ENCODE results near the gene KIF6.

KIF6 gene

GRCh38 chr6:39439342-39440038, 285.7 kb downstream of the KIF6 start:
- DNase-seq, result no peak

- DNase-seq, result no peak
Measured at GRCh38 chr6:39433630-39434029, 291.6 kb downstream of the KIF6 start.

GRCh38 chr6:39432330-39433025, 292.7 kb downstream of the KIF6 start:
- no peak for DNase-seq

- DNase-seq, result no peak
Measured at GRCh38 chr6:39430871-39431523, 294.2 kb downstream of the KIF6 start.

GRCh38 chr6:39430446-39430845, 294.8 kb downstream of the KIF6 start:
- DNase-seq, result no peak

- DNase-seq, result no peak
Measured at GRCh38 chr6:39428816-39429215, 296.4 kb downstream of the KIF6 start.

- DNase-seq, result no peak
Measured at GRCh38 chr6:39428152-39428551, 297.1 kb downstream of the KIF6 start.

GRCh38 chr6:39426073-39426456, 299.1 kb downstream of the KIF6 start:
- no peak for DNase-seq

- DNase-seq, result no peak
Measured at GRCh38 chr6:39425346-39426072, 299.7 kb downstream of the KIF6 start.

GRCh38 chr6:39424831-39425230, 300.4 kb downstream of the KIF6 start:
- DNase-seq, result no peak

- DNase-seq, result no peak
Measured at GRCh38 chr6:39422238-39422637, 303.0 kb downstream of the KIF6 start.

- DNase-seq, result no peak
Measured at GRCh38 chr6:39421383-39422225, 303.6 kb downstream of the KIF6 start.

GRCh38 chr6:39420300-39421265, 304.6 kb downstream of the KIF6 start:
- no peak for DNase-seq

- no peak for DNase-seq
Measured at GRCh38 chr6:39419607-39420006, 305.6 kb downstream of the KIF6 start.

GRCh38 chr6:39417440-39417839, 307.8 kb downstream of the KIF6 start:
- no peak for DNase-seq

GRCh38 chr6:39416728-39417127, 308.5 kb downstream of the KIF6 start:
- DNase-seq, result no peak

GRCh38 chr6:39416026-39416425, 309.2 kb downstream of the KIF6 start:
- no peak for DNase-seq

- no peak for DNase-seq
Measured at GRCh38 chr6:39415482-39415881, 309.7 kb downstream of the KIF6 start.

- no peak for DNase-seq
Measured at GRCh38 chr6:39411465-39411864, 313.7 kb downstream of the KIF6 start.

GRCh38 chr6:39411001-39411400, 314.2 kb downstream of the KIF6 start:
- DNase-seq, result no peak

GRCh38 chr6:39409889-39410288, 315.3 kb downstream of the KIF6 start:
- no peak for DNase-seq
